HCT116 (cell line): Measurements from ENCODE around the gene TEX22. TPM values are rescaled to one million over a fixed set of nuclear protein-coding genes. Genes with fewer than 3 reads are reported as not detected.

Experiments used
- CTCF ChIP-seq, 3 experiments: fragments of 200-600 bp in 1 of 3; sonication (generic) in 1 of 3; IDR thresholded peaks in 2 of 3; conservative IDR thresholded peaks in 1 of 3; 2 replicates each; pipeline ENCODE4 v1.5.1; 2012 to 2017; ENCODE audit warnings: low read depth in 2 of 3, low read length in 2 of 3, antibody characterized with exemption in 1 of 3, borderline replicate concordance in 1 of 3, control low read depth in 1 of 3, mild to moderate bottlenecking in 1 of 3, mixed read lengths in 1 of 3, mixed run types in 1 of 3, moderate library complexity in 1 of 3; ENCODE audit not compliant: insufficient read depth in 1 of 3
- EGR1 ChIP-seq: IDR thresholded peaks from 2 replicates; pipeline ENCODE4 v1.6.1; 2012; ENCODE audit warnings: low read depth
- EZH2phosphoT487 ChIP-seq: fragments of 200-600 bp; IDR thresholded peaks from 2 replicates; pipeline ENCODE4 v1.6.1; 2018; ENCODE audit warnings: antibody characterized with exemption, borderline replicate concordance
- FOSL1 ChIP-seq: IDR thresholded peaks from 2 replicates; pipeline ENCODE4 v1.6.1; 2012; ENCODE audit warnings: low read depth
- JUND ChIP-seq: IDR thresholded peaks from 2 replicates; pipeline ENCODE4 v1.6.1; 2012
- POLR2A ChIP-seq: IDR thresholded peaks from 2 replicates; pipeline ENCODE4 v1.7.0; 2011; ENCODE audit warnings: borderline replicate concordance; ENCODE audit not compliant: insufficient read depth, insufficient read length; ENCODE audit errors: extremely low read depth
- REST ChIP-seq: IDR thresholded peaks from 2 replicates; pipeline ENCODE4 v1.6.1; 2012; ENCODE audit warnings: low read depth
- SIN3A ChIP-seq: IDR thresholded peaks from 2 replicates; pipeline ENCODE4 v1.6.1; 2012; ENCODE audit warnings: low read depth
- YY1 ChIP-seq: IDR thresholded peaks from 2 replicates; pipeline ENCODE4 v1.6.1; 2011; ENCODE audit warnings: low read length, low read depth, moderate library complexity, mild to moderate bottlenecking; ENCODE audit not compliant: insufficient replicate concordance; ENCODE audit errors: extremely low read depth
- total RNA-seq: library from RNA; stranded (reverse); gene quantifications from one replicate; pipeline ENCODE4 v1.2.1, GENCODE V29; 2021; ENCODE audit not compliant: unreplicated experiment

Gene TEX22
- total RNA-seq, 1 experiment from 2014 or later = 3.8 TPM

- no peak for TF ChIP-seq CTCF (IDR thresholded peaks at IDR 0.05 in 2 of 3, conservative IDR thresholded peaks at IDR 0.05 in 1 of 3; ENCODE audit: borderline replicate concordance in 1 of 3, insufficient read depth in 1 of 3, low read depth in 2 of 3, low read length in 2 of 3)
- no peak for TF ChIP-seq FOSL1
- TF ChIP-seq JUND = no peak
- no peak for TF ChIP-seq EZH2phosphoT487
- no peak for TF ChIP-seq SIN3A
- no peak for TF ChIP-seq REST
- no peak for TF ChIP-seq POLR2A
- TF ChIP-seq YY1 = no peak
- TF ChIP-seq EGR1 = no peak
These were observed 57.7 kb downstream of the TEX22 start (continued) for GRCh38 chr14:105455766-105456660.
